ENCODE results near the gene DHRS4L2. TPM values are rescaled to one million over a fixed set of nuclear protein-coding genes. Genes with fewer than 3 reads are reported as not detected.
A peak's percentile ranks its signal among the peaks of the same experiment; 100 is the strongest.
"Not testable (repeated sequence)": the region's sequence is repeated elsewhere in the genome, so short reads cannot be mapped to it uniquely, and the experiment has no call there.

The DHRS4L2 gene
- polyA plus RNA-seq: 10 to 100 TPM; 14.7 to 22.1 (median 15.8) TPM

GRCh38 chr14:23988607-23989363 is at the start of gene DHRS4L2:
Gene DHRS4L2 (plus strand): TSS chr14:23988929. CDS start chr14:23988948, 19 bp downstream.
- peak within 1 kb of the TSS; percentile 68 to 94 (median 89) for H3K27ac Mint-ChIP-seq
- peak; percentile 65 to 74 (median 67) for DNase-seq
- not testable (repeated sequence) for H3K36me3 Mint-ChIP-seq; H3K27me3 Mint-ChIP-seq (ENCODE audit: low read depth in 3 of 3); H3K9me3 Mint-ChIP-seq
- H3K4me3 Mint-ChIP-seq: peak within 1 kb of the TSS; percentile 84 to 89 (median 87)
- H3K4me1 Mint-ChIP-seq: peaks cover 20 to 33% of the 10 kb centered on the region in 2 donors

GRCh38 chr14:23939607-23940326 is 49.0 kb upstream of the DHRS4L2 start:
- DNase-seq: no peak
- H3K4me3 Mint-ChIP-seq: no peak overlapping the region
- H3K36me3 Mint-ChIP-seq: peaks cover 0 to 12% (median 5%) of the 10 kb centered on the region in 3 donors
- peaks cover 0 to 1% (median 0%) of the 10 kb centered on the region in 3 donors for H3K27me3 Mint-ChIP-seq (ENCODE audit: low read depth in 3 of 3)
- H3K9me3 Mint-ChIP-seq: no peaks in the 10 kb centered on the region
- peak overlapping the region in 1 of 6 donors; percentile 51 for H3K27ac Mint-ChIP-seq
- H3K4me1 Mint-ChIP-seq: no peaks in the 10 kb centered on the region

GRCh38 chr14:23941230-23941629 is 47.5 kb upstream of the DHRS4L2 start:
- Mint-ChIP-seq H3K4me3 (no peak overlapping the region), H3K9me3 (no peaks in the 10 kb centered on the region), H3K27ac (no peak overlapping the region), H3K36me3 (peaks cover 0 to 12% (median 5%) of the 10 kb centered on the region in 3 donors), H3K4me1 (no peaks in the 10 kb centered on the region), H3K27me3 (ENCODE audit: low read depth in 3 of 3) (peaks cover 0 to 1% (median 0%) of the 10 kb centered on the region in 3 donors)
- DNase-seq: no peak

GRCh38 chr14:23941669-23942068 is 47.1 kb upstream of the DHRS4L2 start:
- Mint-ChIP-seq H3K4me3 (no peak overlapping the region), H3K36me3 (peaks cover 0 to 12% (median 5%) of the 10 kb centered on the region in 3 donors), H3K4me1 (no peaks in the 10 kb centered on the region), H3K27me3 (ENCODE audit: low read depth in 3 of 3) (peaks cover 0 to 1% (median 0%) of the 10 kb centered on the region in 3 donors), H3K27ac (no peak overlapping the region), H3K9me3 (no peaks in the 10 kb centered on the region)
- DNase-seq: no peak

DNA sequence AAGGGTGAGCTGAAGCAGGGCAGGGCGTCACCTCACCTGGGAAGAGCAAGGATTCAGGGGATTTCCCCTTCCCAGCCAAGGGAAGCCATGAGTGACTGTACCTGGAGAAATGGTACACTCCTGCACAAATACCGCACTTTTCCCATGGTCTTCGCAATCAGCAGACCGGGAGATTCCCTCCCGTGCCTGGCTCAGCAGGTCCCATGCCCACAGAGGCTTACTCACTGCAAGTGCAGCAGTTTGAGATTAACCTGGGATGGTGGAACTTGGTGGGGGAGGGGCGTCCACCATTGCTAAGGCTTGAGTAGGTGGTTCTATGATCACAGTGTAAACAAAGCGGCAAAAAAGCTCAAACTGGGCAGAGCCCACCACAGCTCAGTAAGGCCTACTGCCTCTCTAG is 46.1 kb upstream of the DHRS4L2 start:
- Mint-ChIP-seq H3K9me3 (peaks cover 0 to 3% (median 0%) of the 10 kb centered on the region in 6 donors), H3K4me3 (no peak overlapping the region), H3K4me1 (no peaks in the 10 kb centered on the region), H3K27me3 (ENCODE audit: low read depth in 3 of 3) (peaks cover 0 to 1% (median 0%) of the 10 kb centered on the region in 3 donors), H3K36me3 (peaks cover 0 to 12% (median 5%) of the 10 kb centered on the region in 3 donors), H3K27ac (no peak overlapping the region)
- no peak for DNase-seq

GRCh38 chr14:23949069-23949468 is 39.7 kb upstream of the DHRS4L2 start:
- Mint-ChIP-seq H3K36me3 (peaks cover 0 to 15% (median 0%) of the 10 kb centered on the region in 3 donors), H3K4me1 (peaks cover 8 to 21% of the 10 kb centered on the region in 2 donors)
- not testable (repeated sequence) for H3K27ac Mint-ChIP-seq; H3K9me3 Mint-ChIP-seq; H3K27me3 Mint-ChIP-seq (ENCODE audit: low read depth in 3 of 3); H3K4me3 Mint-ChIP-seq; DNase-seq

GRCh38 chr14:23950411-23951135 is 38.2 kb upstream of the DHRS4L2 start:
- no peak overlapping the region for H3K4me3 Mint-ChIP-seq
- no peak for DNase-seq
- peaks cover 15 to 26% of the 10 kb centered on the region in 2 donors for H3K4me1 Mint-ChIP-seq
- H3K36me3 Mint-ChIP-seq: peaks cover 0 to 15% (median 0%) of the 10 kb centered on the region in 3 donors
- H3K27ac Mint-ChIP-seq: no peak overlapping the region
- H3K27me3 Mint-ChIP-seq (ENCODE audit: low read depth in 3 of 3): peaks cover 0 to 4% (median 0%) of the 10 kb centered on the region in 3 donors
- H3K9me3 Mint-ChIP-seq: peaks cover 0 to 7% (median 0%) of the 10 kb centered on the region in 6 donors

DNA sequence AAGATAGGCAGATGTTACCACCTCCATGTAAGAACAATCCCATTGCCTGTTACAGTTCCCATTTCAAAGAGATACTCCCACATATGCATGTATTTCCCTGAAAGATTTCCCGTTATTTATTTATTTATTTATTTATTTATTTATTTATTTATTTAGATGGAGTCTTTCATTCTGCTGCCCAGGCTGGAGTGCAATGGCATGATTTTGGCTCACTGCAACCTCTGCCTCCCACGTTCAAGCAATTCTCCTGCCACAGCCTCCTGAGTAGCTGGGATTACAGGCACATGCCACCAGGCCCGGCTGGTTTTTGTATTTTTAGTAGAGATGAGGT is 37.6 kb upstream of the DHRS4L2 start:
- H3K36me3 Mint-ChIP-seq: peaks cover 0 to 19% (median under 1%) of the 10 kb centered on the region in 3 donors
- peak overlapping the region in 2 of 5 donors; percentile 4 to 18 for H3K4me3 Mint-ChIP-seq
- H3K4me1 Mint-ChIP-seq: peaks cover 15 to 26% of the 10 kb centered on the region in 2 donors
- H3K9me3 Mint-ChIP-seq; H3K27ac Mint-ChIP-seq; DNase-seq; H3K27me3 Mint-ChIP-seq (ENCODE audit: low read depth in 3 of 3): not testable (repeated sequence)

GRCh38 chr14:23951590-23952201 is 37.0 kb upstream of the DHRS4L2 start:
- peak overlapping the region in 4 of 5 donors; percentile 4 to 18 (median 6) for H3K4me3 Mint-ChIP-seq
- peaks cover 15 to 26% of the 10 kb centered on the region in 2 donors for H3K4me1 Mint-ChIP-seq
- H3K27ac Mint-ChIP-seq: peak overlapping the region in 4 of 6 donors; percentile 25 to 73 (median 34)

GRCh38 chr14:23953116-23953463 is 35.6 kb upstream of the DHRS4L2 start:
- not testable (repeated sequence) for H3K27me3 Mint-ChIP-seq (ENCODE audit: low read depth in 3 of 3); H3K9me3 Mint-ChIP-seq; DNase-seq
- Mint-ChIP-seq H3K27ac (peak overlapping the region; percentile 83 to 98 (median 92)), H3K4me3 (peak overlapping the region; percentile 95 to 99 (median 98)), H3K4me1 (peaks cover 15 to 26% of the 10 kb centered on the region in 2 donors), H3K36me3 (peaks cover 0 to 21% (median 3%) of the 10 kb centered on the region in 3 donors)

More at GRCh38 chr14:23951590-23952201, 37.0 kb upstream of the DHRS4L2 start:
- Mint-ChIP-seq H3K9me3 (peaks cover 0 to 7% (median 0%) of the 10 kb centered on the region in 6 donors), H3K36me3 (peaks cover 0 to 21% (median 3%) of the 10 kb centered on the region in 3 donors), H3K27me3 (ENCODE audit: low read depth in 3 of 3) (peaks cover 0 to 4% (median 0%) of the 10 kb centered on the region in 3 donors)
- DNase-seq: no peak

DNA sequence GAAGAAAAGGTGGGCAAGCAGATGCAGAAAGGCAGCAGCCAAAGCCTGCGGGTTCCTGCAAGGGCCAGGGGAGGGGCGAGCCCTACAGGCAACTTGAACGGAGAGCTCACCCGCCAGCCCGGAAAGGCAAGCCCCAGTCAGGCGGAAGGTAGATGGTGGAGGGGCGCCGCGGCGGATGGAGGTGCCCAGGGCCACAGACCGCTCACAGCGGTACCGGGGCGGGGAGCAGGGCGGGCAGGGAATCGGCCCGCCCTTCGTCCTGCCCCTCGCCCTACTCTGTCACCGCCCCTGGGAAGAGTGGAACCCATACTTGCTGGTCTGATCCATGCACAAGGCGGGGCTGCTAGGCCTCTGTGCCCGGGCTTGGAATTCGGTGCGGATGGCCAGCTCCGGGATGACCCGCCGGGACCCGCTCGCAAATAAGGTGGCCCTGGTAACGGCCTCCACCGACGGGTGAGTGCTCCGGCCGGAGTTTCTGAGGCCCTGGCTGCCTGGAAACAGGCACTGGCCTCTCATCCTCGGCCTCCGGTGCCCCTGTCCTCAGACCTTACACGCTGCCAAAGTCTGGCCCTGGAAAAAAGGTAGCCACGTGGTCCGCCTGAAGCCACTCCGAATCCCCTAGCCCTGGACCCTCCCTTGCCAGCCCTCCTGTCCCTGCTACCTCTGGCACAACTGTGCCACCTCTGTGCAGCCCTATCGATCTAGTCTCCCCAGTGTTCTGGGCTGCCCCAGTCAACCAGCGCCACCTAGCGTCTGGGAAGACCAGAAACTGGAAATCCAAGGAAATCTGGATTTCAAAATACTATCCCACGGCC is 35.1 kb upstream of the DHRS4L2 start, which contains the start of gene DHRS4:
Gene DHRS4, plus strand, starts transcription at position 307 of the 815 bp plus-strand sequence. Its CDS starts 19 bp downstream, at position 326.
- Mint-ChIP-seq H3K27me3 (ENCODE audit: low read depth in 3 of 3) (peaks cover 0 to 4% (median 0%) of the 10 kb centered on the region in 3 donors), H3K4me3 (peak within 1 kb of the TSS; percentile 95 to 99 (median 98)), H3K9me3 (peaks cover 0 to 4% (median 0%) of the 10 kb centered on the region in 6 donors), H3K36me3 (peaks cover 0 to 18% (median 3%) of the 10 kb centered on the region in 3 donors), H3K4me1 (peaks cover 15 to 26% of the 10 kb centered on the region in 2 donors), H3K27ac (peak within 1 kb of the TSS; percentile 84 to 98 (median 92))
- peak; percentile 69 to 83 (median 74) for DNase-seq

GRCh38 chr14:23954279-23954614 is 34.5 kb upstream of the DHRS4L2 start:
- H3K9me3 Mint-ChIP-seq; DNase-seq; H3K27me3 Mint-ChIP-seq (ENCODE audit: low read depth in 3 of 3): not testable (repeated sequence)
- H3K4me3 Mint-ChIP-seq: peak overlapping the region; percentile 95 to 99 (median 98)
- peaks cover 15 to 26% of the 10 kb centered on the region in 2 donors for H3K4me1 Mint-ChIP-seq
- peak overlapping the region; percentile 84 to 98 (median 92) for H3K27ac Mint-ChIP-seq
- peaks cover 0 to 12% (median 3%) of the 10 kb centered on the region in 3 donors for H3K36me3 Mint-ChIP-seq
